Measurements from ENCODE around the gene QTRT2.

DNA sequence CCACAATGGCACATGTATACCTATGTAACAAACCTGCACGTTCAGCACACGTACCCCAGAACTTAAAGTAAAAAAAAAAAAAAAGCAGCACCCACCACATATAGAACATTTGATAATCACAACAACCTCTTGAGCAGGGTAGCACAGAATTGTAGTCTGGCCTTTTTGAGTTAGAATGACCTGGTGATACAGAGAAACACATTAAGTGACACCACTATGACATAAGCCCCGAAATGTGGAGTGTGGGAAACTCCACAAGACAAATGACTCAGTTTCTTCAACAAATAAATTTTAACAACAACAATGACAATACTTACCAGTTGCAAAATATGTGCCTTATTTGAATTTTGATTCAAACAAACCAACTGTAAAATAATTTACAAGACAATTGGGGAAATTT is 76.0 kb downstream of the QTRT2 start:
- TF ChIP-seq SP4 (IDR thresholded peaks at IDR 0.05; ENCODE audit: low read length) (no peak), POLR2A (IDR thresholded peaks at IDR 0.05; ENCODE audit: control extremely low read depth in 1 of 2, low read depth in 2 of 2, low read length in 2 of 2) (no peak), EP300 (IDR thresholded peaks at IDR 0.05; ENCODE audit: borderline replicate concordance in 1 of 2, low read depth in 2 of 2, low read length in 2 of 2) (no peak)
- TF ChIP-seq, protein P1, sequence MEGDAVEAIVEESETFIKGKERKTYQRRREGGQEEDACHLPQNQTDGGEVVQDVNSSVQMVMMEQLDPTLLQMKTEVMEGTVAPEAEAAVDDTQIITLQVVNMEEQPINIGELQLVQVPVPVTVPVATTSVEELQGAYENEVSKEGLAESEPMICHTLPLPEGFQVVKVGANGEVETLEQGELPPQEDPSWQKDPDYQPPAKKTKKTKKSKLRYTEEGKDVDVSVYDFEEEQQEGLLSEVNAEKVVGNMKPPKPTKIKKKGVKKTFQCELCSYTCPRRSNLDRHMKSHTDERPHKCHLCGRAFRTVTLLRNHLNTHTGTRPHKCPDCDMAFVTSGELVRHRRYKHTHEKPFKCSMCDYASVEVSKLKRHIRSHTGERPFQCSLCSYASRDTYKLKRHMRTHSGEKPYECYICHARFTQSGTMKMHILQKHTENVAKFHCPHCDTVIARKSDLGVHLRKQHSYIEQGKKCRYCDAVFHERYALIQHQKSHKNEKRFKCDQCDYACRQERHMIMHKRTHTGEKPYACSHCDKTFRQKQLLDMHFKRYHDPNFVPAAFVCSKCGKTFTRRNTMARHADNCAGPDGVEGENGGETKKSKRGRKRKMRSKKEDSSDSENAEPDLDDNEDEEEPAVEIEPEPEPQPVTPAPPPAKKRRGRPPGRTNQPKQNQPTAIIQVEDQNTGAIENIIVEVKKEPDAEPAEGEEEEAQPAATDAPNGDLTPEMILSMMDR (IDR thresholded peaks at IDR 0.05; ENCODE audit: control extremely low read depth in 1 of 3, insufficient read depth in 1 of 3, low read depth in 1 of 3, low read length in 3 of 3) = no peak

Data from H1 (cell line).